ENCODE results near the gene GDF2. TPM values are rescaled to one million over a fixed set of nuclear protein-coding genes. Genes with fewer than 3 reads are reported as not detected.

GDF2 gene
- total and polyA plus RNA-seq, 2 of the 4 experiments (the other 2 are of a cell fraction): under 0.01 TPM; not detected in 1

GRCh38 chr10:47296941-47297340, 25.3 kb upstream of the GDF2 start:
- no peak for ATAC-seq (ENCODE audit: low read depth)
- Histone ChIP-seq H3K27me3 (ENCODE audit: control insufficient read depth, insufficient read depth, low read length) (peaks cover 80% of the 10 kb centered on the region), H2AK5ac (ENCODE audit: low read depth, low read length) (no peak overlapping the region), H3K9me1 (ENCODE audit: insufficient read depth, low read length) (no peaks in the 10 kb centered on the region), H3K23ac (ENCODE audit: low read depth, low read length) (no peak overlapping the region), H3K4ac (ENCODE audit: low read depth, low read length) (no peak overlapping the region), H3K4me3 (ENCODE audit: insufficient read depth, low read depth, low read length) (no peak overlapping the region), H4K91ac (ENCODE audit: insufficient read depth, low read depth, low read length) (no peak overlapping the region), H3K56ac (ENCODE audit: extremely low read depth, insufficient read depth, low read length) (no peak overlapping the region), H3K4me2 (ENCODE audit: low read depth, low read length) (no peak overlapping the region), H2BK15ac (ENCODE audit: low read depth, low read length) (no peak overlapping the region), H3K79me1 (ENCODE audit: low read depth in 1 of 2, low read length in 2 of 2) (no peaks in the 10 kb centered on the region), H3K14ac (replicated peaks; ENCODE audit: low read depth, low read length) (no peak overlapping the region), H4K5ac (ENCODE audit: low read depth, low read length) (no peak overlapping the region), H3K4me1 (ENCODE audit: control insufficient read depth, insufficient read depth, low read length) (no peaks in the 10 kb centered on the region; the same call in 1 of the 2 replicates), H2AK9ac (replicated peaks; ENCODE audit: low read depth, low read length, poor library complexity) (no peak overlapping the region), H2BK5ac (ENCODE audit: low read depth, low read length, poor library complexity, severe bottlenecking) (no peak overlapping the region), H2BK120ac (ENCODE audit: low read depth, low read length) (no peak overlapping the region), H4K20me1 (ENCODE audit: insufficient read depth, low read length) (no peaks in the 10 kb centered on the region), H3K27ac (ENCODE audit: insufficient read depth, low read length) (no peak overlapping the region), H3K36me3 (ENCODE audit: control insufficient read depth, insufficient read depth, low read length) (no peaks in the 10 kb centered on the region), H3K18ac (ENCODE audit: low read depth, low read length) (no peak overlapping the region), H2AFZ (replicated peaks; ENCODE audit: low read length, poor library complexity) (no peak overlapping the region), H2BK20ac (ENCODE audit: low read depth, low read length) (no peak overlapping the region), H3K9ac (ENCODE audit: low read depth, low read length) (no peak overlapping the region), H4K8ac (ENCODE audit: low read depth in 2 of 2, low read length in 2 of 2) (no peak overlapping the region), H3K9me3 (ENCODE audit: control insufficient read depth, insufficient read depth, low read length) (no peaks in the 10 kb centered on the region; the same call in 1 of the 2 replicates)
- dilution Hi-C loops (cut with HindIII; ENCODE audit: low sequenced_read_pairs, unreplicated experiment): no loop called here
- TF ChIP-seq RCOR1 (IDR thresholded peaks at IDR 0.05; ENCODE audit: insufficient replicate concordance, low read length): no peak
- TF ChIP-seq ELK1 (IDR thresholded peaks at IDR 0.05; ENCODE audit: borderline replicate concordance, low read depth, low read length): no peak
- TF ChIP-seq RAD21 (IDR thresholded peaks at IDR 0.05; ENCODE audit: low read length): no peak
- no peak for TF ChIP-seq FOS (IDR thresholded peaks at IDR 0.05; ENCODE audit: low read depth, low read length)
- no peak for DNase-seq
- ChIA-PET CTCF (interaction anchor here (0.8 to 1.2 kb wide), 2 partner anchors 15 kb away, joined by 3 read pairs; no protein-coding TSS in a partner anchor), POLR2A (ENCODE audit: unreplicated experiment) (no interaction called here)
- in situ Hi-C loops (cut with MboI; ENCODE audit: low sequenced_read_pairs): no loop called here
- BruUV-seq (replicated peaks): no TSS peak
- 33% methylated on average over 1 of the region's 1 CpG; no CpG with 5 or more reads in 1 of the 2 experiments for WGBS, 2 experiments (ENCODE audit: extremely low coverage in 2 of 2, insufficient read length in 1 of 2)
- intact Hi-C loops (cut with micrococcal nuclease): no loop called here
